ENCODE data around the gene AP2A2. TPM values are rescaled to one million over a fixed set of nuclear protein-coding genes. Genes with fewer than 3 reads are reported as not detected.

Gene AP2A2
- total RNA-seq, 2 experiments from 2014 or later: 24.9 to 43.0 TPM

- CTCF ChIA-PET (ENCODE audit: unreplicated experiment): no interaction called here
- BruUV-seq (replicated peaks): no TSS peak
These were observed 102.9 kb downstream of the AP2A2 start for GRCh38 chr11:1028616-1029015.

GRCh38 chr11:1029051-1029450 lies 103.4 kb downstream of the AP2A2 start:
- Histone ChIP-seq H3K4me1 (ENCODE audit: insufficient read depth, low read length, poor library complexity, severe bottlenecking) (no peaks in the 10 kb centered on the region), H3K4me2 (ENCODE audit: low read length) (no peak overlapping the region), H3K36me3 (ENCODE audit: insufficient read depth, low read length) (no peaks in the 10 kb centered on the region), H3K27ac (ENCODE audit: low read depth, low read length, poor library complexity, severe bottlenecking) (no peak overlapping the region), H4K20me1 (ENCODE audit: insufficient read depth, low read length) (no peaks in the 10 kb centered on the region), H2AFZ (ENCODE audit: low read length) (no peak overlapping the region), H3K9me3 (ENCODE audit: low read length) (no peaks in the 10 kb centered on the region), H3K9me2 (ENCODE audit: insufficient read depth, low read length) (no peaks in the 10 kb centered on the region), H3K4me3 (ENCODE audit: low read depth, low read length, poor library complexity, severe bottlenecking) (no peak overlapping the region), H3K79me2 (ENCODE audit: insufficient read depth, low read depth, low read length) (no peaks in the 10 kb centered on the region)
- no TSS peak for BruUV-seq (replicated peaks)
- POLR2A ChIA-PET: no interaction called here
- DNase-seq (ENCODE audit: low spot score): no peak
- intact Hi-C loops (cut with micrococcal nuclease; ENCODE audit: unreplicated experiment): no loop called here
- CTCF ChIA-PET (ENCODE audit: unreplicated experiment): no interaction called here
- TF ChIP-seq EZH2phosphoT487 (IDR thresholded peaks at IDR 0.05; ENCODE audit: borderline replicate concordance, low read depth, low read length): no peak
- no peak for TF ChIP-seq CTCF (conservative IDR thresholded peaks at IDR 0.05; ENCODE audit: low read length)

More at GRCh38 chr11:1028616-1029015, 102.9 kb downstream of the AP2A2 start:
- Histone ChIP-seq H2AFZ (ENCODE audit: low read length) (no peak overlapping the region), H3K9me3 (ENCODE audit: low read length) (no peaks in the 10 kb centered on the region), H3K4me2 (ENCODE audit: low read length) (no peak overlapping the region), H3K4me3 (ENCODE audit: low read depth, low read length, poor library complexity, severe bottlenecking) (no peak overlapping the region), H3K79me2 (ENCODE audit: insufficient read depth, low read depth, low read length) (no peaks in the 10 kb centered on the region), H3K27ac (ENCODE audit: low read depth, low read length, poor library complexity, severe bottlenecking) (no peak overlapping the region), H3K36me3 (ENCODE audit: insufficient read depth, low read length) (no peaks in the 10 kb centered on the region), H4K20me1 (ENCODE audit: insufficient read depth, low read length) (no peaks in the 10 kb centered on the region), H3K4me1 (ENCODE audit: insufficient read depth, low read length, poor library complexity, severe bottlenecking) (no peaks in the 10 kb centered on the region), H3K9me2 (ENCODE audit: insufficient read depth, low read length) (no peaks in the 10 kb centered on the region)
- POLR2A ChIA-PET: no interaction called here
- no peak for DNase-seq (ENCODE audit: low spot score)
- intact Hi-C loops (cut with micrococcal nuclease; ENCODE audit: unreplicated experiment): no loop called here
- no peak for TF ChIP-seq CTCF (conservative IDR thresholded peaks at IDR 0.05; ENCODE audit: low read length)
- no peak for TF ChIP-seq EZH2phosphoT487 (IDR thresholded peaks at IDR 0.05; ENCODE audit: borderline replicate concordance, low read depth, low read length)

GRCh38 chr11:1029654-1030053 lies 104.0 kb downstream of the AP2A2 start:
- no TSS peak for BruUV-seq (replicated peaks)
- intact Hi-C loops (cut with micrococcal nuclease; ENCODE audit: unreplicated experiment): no loop called here
- Histone ChIP-seq H3K27ac (ENCODE audit: low read depth, low read length, poor library complexity, severe bottlenecking) (no peak overlapping the region), H3K9me2 (ENCODE audit: insufficient read depth, low read length) (no peaks in the 10 kb centered on the region), H3K4me1 (ENCODE audit: insufficient read depth, low read length, poor library complexity, severe bottlenecking) (no peaks in the 10 kb centered on the region), H3K36me3 (ENCODE audit: insufficient read depth, low read length) (no peaks in the 10 kb centered on the region), H3K9me3 (ENCODE audit: low read length) (no peaks in the 10 kb centered on the region), H3K79me2 (ENCODE audit: insufficient read depth, low read depth, low read length) (no peaks in the 10 kb centered on the region), H3K4me3 (ENCODE audit: low read depth, low read length, poor library complexity, severe bottlenecking) (no peak overlapping the region), H4K20me1 (ENCODE audit: insufficient read depth, low read length) (no peaks in the 10 kb centered on the region), H3K4me2 (ENCODE audit: low read length) (no peak overlapping the region), H2AFZ (ENCODE audit: low read length) (no peak overlapping the region)
- no peak for DNase-seq (ENCODE audit: low spot score)
- ChIA-PET POLR2A (no interaction called here), CTCF (ENCODE audit: unreplicated experiment) (no interaction called here)
- TF ChIP-seq EZH2phosphoT487 (IDR thresholded peaks at IDR 0.05; ENCODE audit: borderline replicate concordance, low read depth, low read length) (no peak), CTCF (conservative IDR thresholded peaks at IDR 0.05; ENCODE audit: low read length) (no peak)

Data from OCI-LY7 (cell line).